Measurements from ENCODE around the gene ST7L.
"Not testable (repeated sequence)": the region's sequence is repeated elsewhere in the genome, so short reads cannot be mapped to it uniquely, and the experiment has no call there.

Gene ST7L

GRCh38 chr1:112514901-112515300, 104.0 kb downstream of the ST7L start:
- FAIRE-seq = no peak

DNA sequence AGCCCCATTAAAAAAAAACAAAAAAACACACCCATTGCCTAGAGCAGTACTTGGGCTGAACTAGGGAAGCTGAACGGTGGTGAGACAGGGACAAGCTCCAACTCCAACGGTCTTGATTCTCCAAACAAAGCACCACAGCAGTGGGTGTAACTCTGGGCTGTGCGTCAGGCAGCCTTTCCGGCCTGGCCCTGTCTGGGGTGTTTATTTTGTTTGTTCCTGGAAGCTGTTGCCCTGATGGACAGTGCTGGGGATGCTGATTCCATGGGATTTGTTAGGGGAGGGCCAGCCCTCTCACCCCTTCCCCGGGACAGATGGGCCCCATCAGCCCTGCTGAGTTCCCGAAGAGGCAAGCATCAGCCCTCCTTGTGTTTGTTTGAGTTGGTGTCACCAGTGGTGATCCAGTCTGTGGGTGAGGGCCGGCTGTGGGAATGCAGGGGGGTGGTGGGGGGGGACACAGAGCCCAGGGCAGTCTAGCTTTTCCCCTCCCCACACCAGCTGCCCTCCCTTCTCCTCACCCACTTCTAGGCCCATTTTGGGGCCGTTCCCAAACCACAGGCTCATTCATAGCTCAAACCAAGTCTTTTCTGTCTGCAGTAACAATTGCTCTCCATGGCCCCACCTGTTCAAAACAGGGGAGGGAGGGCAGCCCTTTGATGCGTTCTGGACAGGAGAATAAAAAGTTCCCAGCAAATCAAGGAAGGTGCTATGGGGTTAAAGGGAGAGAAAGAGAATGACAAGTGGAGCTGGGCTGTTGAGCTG, 105.7 kb downstream of the ST7L start:
- FAIRE-seq = no peak

DNA sequence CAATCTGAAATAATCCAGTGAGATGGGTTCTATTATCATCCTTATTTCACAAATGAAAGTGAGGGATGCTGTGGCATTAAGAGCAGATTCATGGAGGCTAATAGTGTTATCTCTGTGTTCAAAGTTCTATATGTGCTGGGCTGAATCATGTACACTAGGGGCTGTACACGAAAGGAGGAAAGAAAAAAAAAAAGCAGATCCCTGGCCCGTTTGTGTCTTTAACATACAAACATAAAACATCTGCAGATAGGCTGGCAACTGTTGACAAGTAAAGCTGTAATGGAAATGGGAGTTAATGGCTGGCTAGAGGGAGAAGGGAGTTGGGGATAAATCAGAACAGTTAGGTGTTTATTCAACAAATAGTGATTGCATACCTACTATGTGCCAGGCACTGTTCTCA, 107.0 kb downstream of the ST7L start:
- FAIRE-seq = no peak

- FAIRE-seq = no peak
Observed at GRCh38 chr1:112510340-112510739, 108.6 kb downstream of the ST7L start.

- FAIRE-seq = no peak
Observed at GRCh38 chr1:112509660-112510178, 109.2 kb downstream of the ST7L start.

DNA sequence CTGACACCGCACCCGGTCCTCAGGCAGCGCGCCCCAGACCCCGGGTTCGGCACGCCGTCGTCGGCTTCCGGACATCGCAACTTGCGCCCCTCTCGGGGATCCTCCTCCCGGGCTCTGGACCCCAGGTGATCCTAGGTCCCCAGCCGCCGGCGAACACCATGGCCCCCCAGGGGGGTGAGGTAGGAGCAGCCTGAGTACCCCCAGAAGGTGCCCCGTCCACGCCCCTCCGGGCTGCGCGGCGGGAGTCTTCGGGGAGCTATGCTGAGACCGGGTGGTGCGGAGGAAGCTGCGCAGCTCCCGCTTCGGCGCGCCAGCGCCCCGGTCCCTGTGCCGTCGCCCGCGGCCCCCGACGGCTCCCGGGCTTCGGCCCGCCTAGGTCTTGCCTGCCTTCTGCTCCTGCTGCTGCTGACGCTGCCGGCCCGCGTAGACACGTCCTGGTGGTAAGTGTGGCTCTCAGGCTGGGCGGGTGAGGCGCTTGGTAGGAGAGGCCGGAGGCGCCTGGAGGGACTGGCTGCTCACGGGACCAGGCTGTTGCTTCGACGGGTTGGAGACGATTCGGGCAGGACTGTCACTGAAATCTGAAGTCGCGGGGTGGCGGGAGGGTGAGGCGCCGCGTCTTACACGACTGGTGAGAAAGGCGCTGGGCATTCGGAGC, 109.8 kb downstream of the ST7L start:
- FAIRE-seq = no peak

- FAIRE-seq = no peak
Observed at GRCh38 chr1:112508278-112509004, 110.5 kb downstream of the ST7L start, which contains the start of gene WNT2B. TSS of gene WNT2B (plus strand) at chr1:112508965. CDS start at chr1:112509263, 298 bp downstream.

GRCh38 chr1:112507921-112508277, 111.0 kb downstream of the ST7L start:
- FAIRE-seq = no peak

GRCh38 chr1:112507336-112507735, 111.6 kb downstream of the ST7L start:
- no peak for FAIRE-seq

DNA sequence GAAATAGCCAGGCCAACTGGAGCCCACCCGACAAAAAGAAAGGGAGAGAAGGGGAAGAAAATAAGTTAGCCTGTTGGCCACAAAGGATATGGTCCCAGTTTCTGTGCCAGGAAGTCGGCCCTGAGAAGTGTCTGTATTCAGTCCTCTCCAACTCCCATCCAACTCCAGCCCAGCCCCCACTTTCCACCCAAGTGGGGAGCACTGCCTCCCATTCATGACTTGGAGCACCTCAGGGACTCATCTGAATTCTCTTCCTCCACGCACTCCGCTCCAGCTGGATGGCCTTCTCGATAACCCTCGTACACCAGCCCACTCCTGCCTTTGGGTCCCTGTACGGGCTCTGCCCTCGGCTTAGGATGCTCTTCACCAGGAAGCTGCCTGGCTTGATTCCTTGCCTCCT, 112.2 kb downstream of the ST7L start:
- FAIRE-seq = no peak

DNA sequence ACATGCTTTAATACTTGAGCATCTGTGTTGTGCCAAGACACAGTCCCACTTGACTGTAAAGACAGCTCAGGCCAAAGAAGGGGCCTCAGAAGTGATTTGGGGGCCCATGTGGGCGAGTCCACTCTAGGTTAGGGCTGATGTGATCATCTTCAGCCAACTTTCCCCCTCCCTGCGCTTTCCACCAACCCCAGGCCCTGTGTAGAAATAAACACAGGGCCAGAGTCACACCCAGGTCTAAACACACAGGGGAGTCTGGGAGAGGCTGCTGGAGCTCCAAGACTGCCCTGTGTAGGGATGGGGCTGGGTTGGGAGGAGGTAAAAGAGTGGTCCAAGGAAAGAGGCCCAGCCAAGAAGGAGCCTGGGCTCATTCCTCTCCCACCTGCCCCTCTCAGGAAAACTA, 112.6 kb downstream of the ST7L start:
- no peak for FAIRE-seq

GRCh38 chr1:112505878-112506277, 113.1 kb downstream of the ST7L start:
- no peak for FAIRE-seq

DNA sequence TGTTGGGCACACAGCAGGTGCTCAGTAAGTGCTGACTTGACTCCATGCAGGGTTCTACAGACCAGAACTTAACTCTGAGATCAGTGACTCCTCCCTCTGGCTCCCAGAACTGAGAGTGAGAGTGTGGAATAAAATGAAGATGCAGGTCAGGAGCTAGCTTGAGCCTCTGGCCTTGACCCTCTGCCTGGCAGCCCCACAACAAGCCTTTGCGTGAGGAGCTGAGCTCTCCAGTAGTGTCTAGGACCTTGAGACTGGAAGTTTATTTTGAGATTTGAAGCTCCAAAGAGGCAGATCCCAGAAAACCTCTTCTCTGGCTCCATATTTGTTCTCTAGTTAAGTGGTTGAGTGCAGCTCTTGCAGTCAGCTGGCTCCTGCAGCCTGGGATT, 113.5 kb downstream of the ST7L start:
- no peak for FAIRE-seq

DNA sequence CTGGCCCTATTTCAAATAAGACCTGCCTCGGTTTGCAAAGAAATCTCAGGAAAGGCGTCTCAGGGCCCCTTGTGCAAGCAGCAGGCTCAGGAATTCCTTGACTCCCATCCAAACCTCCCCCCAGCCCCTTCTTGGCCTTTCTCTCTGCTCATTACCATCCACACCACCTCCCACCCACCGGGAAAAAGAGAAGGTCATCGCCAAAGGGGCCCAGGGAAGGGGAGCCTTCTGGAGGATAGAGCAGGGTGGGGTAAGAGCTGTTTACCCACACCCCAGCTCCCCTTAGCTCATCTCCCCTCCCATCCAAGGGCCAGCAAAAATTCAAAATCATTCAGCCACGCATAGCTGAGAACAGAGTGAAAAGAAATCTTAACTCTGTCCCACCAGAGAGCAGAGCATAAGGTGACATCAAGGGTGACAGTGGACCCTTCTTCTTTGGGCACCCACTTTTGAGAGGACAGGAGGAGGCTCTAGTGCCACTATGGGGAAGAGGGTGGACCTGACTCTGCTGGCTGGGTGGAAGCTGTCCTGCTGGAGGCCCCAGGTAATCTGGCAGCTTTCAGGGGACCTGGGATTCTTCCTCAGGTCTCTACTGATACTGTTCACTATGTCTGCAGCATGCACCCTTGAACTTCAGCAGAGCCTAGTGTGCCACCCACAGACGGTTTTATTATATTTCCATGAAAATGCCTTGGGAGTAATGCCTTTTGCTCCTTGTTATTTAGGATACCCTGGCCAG, 114.1 kb downstream of the ST7L start:
- FAIRE-seq = no peak

GRCh38 chr1:112504001-112504660, 114.8 kb downstream of the ST7L start:
- FAIRE-seq = no peak

- FAIRE-seq = no peak
Observed at GRCh38 chr1:112502826-112503225, 116.1 kb downstream of the ST7L start.

DNA sequence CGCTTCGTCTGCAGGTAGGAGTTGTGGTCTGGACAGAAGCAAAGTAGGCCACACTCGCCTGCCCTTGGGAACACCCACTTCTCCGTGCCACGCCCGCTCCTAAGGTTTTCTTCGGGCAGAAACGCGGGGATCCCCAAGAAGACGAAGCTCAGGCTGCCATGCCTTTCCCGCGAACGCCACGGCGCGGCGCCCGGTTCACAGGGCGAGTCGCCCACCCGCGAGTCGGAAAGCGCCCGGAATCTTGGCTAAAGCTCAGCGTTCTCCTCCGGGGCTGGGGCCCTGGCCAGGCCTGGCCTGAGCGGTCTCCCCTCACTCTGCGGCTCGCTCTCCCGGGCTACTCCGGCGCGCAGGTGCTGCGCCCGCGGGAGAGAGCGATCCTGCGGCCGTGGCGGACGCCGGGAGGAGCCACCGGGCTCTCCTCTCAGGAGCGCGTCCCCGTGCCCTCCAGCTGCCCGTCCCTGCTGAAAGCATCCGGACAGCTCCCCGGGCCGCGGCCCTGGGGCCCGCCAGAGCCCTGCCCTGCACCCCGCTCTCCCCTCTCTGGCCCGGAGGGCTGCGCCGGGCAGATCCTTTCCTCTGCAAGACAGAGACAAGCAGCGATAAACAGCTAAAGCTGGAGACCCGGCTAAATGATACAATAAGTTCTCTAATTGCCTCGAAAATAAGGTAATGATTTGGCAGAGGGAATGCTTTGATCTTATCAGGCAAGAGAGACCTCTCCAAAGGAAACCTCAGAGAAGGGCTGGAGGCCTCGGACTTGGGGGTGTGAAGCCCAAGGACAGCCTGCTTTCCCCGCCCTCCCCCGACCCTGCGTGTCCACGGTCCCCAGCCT, 116.9 kb downstream of the ST7L start:
- no peak for FAIRE-seq

- no peak for FAIRE-seq
Observed at GRCh38 chr1:112496290-112496689, 122.7 kb downstream of the ST7L start.

- FAIRE-seq = no peak
Observed at GRCh38 chr1:112493351-112493750, 125.6 kb downstream of the ST7L start.

DNA sequence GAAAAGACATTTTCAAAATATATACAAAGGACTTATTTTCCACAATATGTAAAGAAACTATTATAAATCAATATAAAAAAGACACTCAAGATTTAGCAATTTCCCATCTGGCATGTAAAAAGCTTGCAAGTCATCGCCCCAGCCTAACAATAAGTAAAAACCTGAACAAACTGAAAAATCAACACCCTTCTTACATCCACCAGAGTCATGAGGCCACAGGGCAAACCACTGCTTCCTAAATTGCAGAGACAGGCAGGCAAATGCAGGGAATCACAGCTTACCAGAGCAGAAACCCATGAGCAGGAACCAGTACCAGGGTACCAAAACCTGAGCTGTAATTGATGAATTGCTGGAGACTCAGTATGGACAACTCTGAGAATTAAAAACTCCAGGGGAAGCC, 126.9 kb downstream of the ST7L start:
- FAIRE-seq = no peak

- no peak for FAIRE-seq
Observed at GRCh38 chr1:112488141-112488540, 130.8 kb downstream of the ST7L start.

GRCh38 chr1:112487686-112488085, 131.3 kb downstream of the ST7L start:
- FAIRE-seq = not testable (repeated sequence)

Measured in G401.6 (cell line).